Measurements from ENCODE around the gene BCKDHB.

Gene BCKDHB

GRCh38 chr6:80263585-80263984, 157.1 kb downstream of the BCKDHB start:
- Histone ChIP-seq H3K79me1 (ENCODE audit: low read length) (no peaks in the 10 kb centered on the region), H3K4me2 (ENCODE audit: low read length) (no peak overlapping the region), H3K18ac (ENCODE audit: low read length) (no peak overlapping the region), H3K9ac (ENCODE audit: low read length) (no peak overlapping the region), H3K56ac (ENCODE audit: low read length) (no peak overlapping the region), H2BK120ac (ENCODE audit: low read depth, low read length) (no peak overlapping the region), H3K4ac (ENCODE audit: low read depth, low read length) (no peak overlapping the region), H2BK15ac (replicated peaks; ENCODE audit: low read depth) (no peak overlapping the region), H3K27ac (ENCODE audit: low read depth, low read length) (no peak overlapping the region), H4K8ac (ENCODE audit: low read depth, low read length) (no peak overlapping the region), H3K36me3 (ENCODE audit: control insufficient read depth, insufficient read depth, low read length) (no peaks in the 10 kb centered on the region), H3K79me2 (ENCODE audit: control insufficient read depth, insufficient read depth, low read length) (no peaks in the 10 kb centered on the region), H3K4me3 (ENCODE audit: low read length) (no peak overlapping the region), H4K5ac (ENCODE audit: low read length) (no peak overlapping the region), H2BK5ac (ENCODE audit: low read length) (no peak overlapping the region), H2AK5ac (ENCODE audit: low read length) (no peak overlapping the region), H3K23ac (ENCODE audit: low read length) (no peak overlapping the region), H3K4me1 (ENCODE audit: control insufficient read depth, low read depth, low read length) (no peaks in the 10 kb centered on the region), H3K27me3 (ENCODE audit: insufficient read depth, low read length, poor library complexity) (no peaks in the 10 kb centered on the region)
- WGBS (ENCODE audit: extremely low coverage, insufficient coverage, low lambda C conversion rate) = no CpG with 5 or more reads among the region's 3 CpGs
- no peak for DNase-seq

GRCh38 chr6:80268865-80269730, 162.6 kb downstream of the BCKDHB start:
- H2BK15ac ChIP-seq (replicated peaks; ENCODE audit: low read depth) = no peak overlapping the region
- H4K5ac ChIP-seq (ENCODE audit: low read length) = no peak overlapping the region
- H3K9ac ChIP-seq (ENCODE audit: low read length) = no peak overlapping the region
- H3K23ac ChIP-seq (ENCODE audit: low read length) = no peak overlapping the region
- no peak overlapping the region for H3K56ac ChIP-seq (ENCODE audit: low read length)
- H3K79me2 ChIP-seq (ENCODE audit: control insufficient read depth, insufficient read depth, low read length) = no peaks in the 10 kb centered on the region
- H3K27ac ChIP-seq (ENCODE audit: low read depth, low read length) = no peak overlapping the region
- H3K4ac ChIP-seq (ENCODE audit: low read depth, low read length) = no peak overlapping the region
- no peak overlapping the region for H2AK5ac ChIP-seq (ENCODE audit: low read length)
- no peak overlapping the region for H4K8ac ChIP-seq (ENCODE audit: low read depth, low read length)
- H2BK5ac ChIP-seq (ENCODE audit: low read length) = no peak overlapping the region
- no peak overlapping the region for H3K4me3 ChIP-seq (ENCODE audit: low read length)
- no peak for DNase-seq
- H3K18ac ChIP-seq (ENCODE audit: low read length) = no peak overlapping the region
- H3K4me2 ChIP-seq (ENCODE audit: low read length) = no peak overlapping the region
- H3K36me3 ChIP-seq (ENCODE audit: control insufficient read depth, insufficient read depth, low read length) = no peaks in the 10 kb centered on the region
- H3K4me1 ChIP-seq (ENCODE audit: control insufficient read depth, low read depth, low read length) = no peaks in the 10 kb centered on the region
- WGBS (ENCODE audit: extremely low coverage, insufficient coverage, low lambda C conversion rate) = no CpG with 5 or more reads among the region's 10 CpGs
- no peak overlapping the region for H2BK120ac ChIP-seq (ENCODE audit: low read depth, low read length)
- H3K27me3 ChIP-seq (ENCODE audit: insufficient read depth, low read length, poor library complexity) = no peaks in the 10 kb centered on the region
- H3K79me1 ChIP-seq (ENCODE audit: low read length) = no peaks in the 10 kb centered on the region

GRCh38 chr6:80271074-80271473, 164.6 kb downstream of the BCKDHB start:
- Histone ChIP-seq H4K8ac (ENCODE audit: low read depth, low read length) (no peak overlapping the region), H3K56ac (ENCODE audit: low read length) (no peak overlapping the region), H2BK5ac (ENCODE audit: low read length) (no peak overlapping the region), H3K27me3 (ENCODE audit: insufficient read depth, low read length, poor library complexity) (no peaks in the 10 kb centered on the region), H2AK5ac (ENCODE audit: low read length) (no peak overlapping the region), H3K4ac (ENCODE audit: low read depth, low read length) (no peak overlapping the region), H3K4me2 (ENCODE audit: low read length) (no peak overlapping the region), H3K23ac (ENCODE audit: low read length) (no peak overlapping the region), H3K27ac (ENCODE audit: low read depth, low read length) (no peak overlapping the region), H3K4me1 (ENCODE audit: control insufficient read depth, low read depth, low read length) (no peaks in the 10 kb centered on the region), H2BK15ac (replicated peaks; ENCODE audit: low read depth) (no peak overlapping the region), H3K79me1 (ENCODE audit: low read length) (no peaks in the 10 kb centered on the region), H3K18ac (ENCODE audit: low read length) (no peak overlapping the region), H2BK120ac (ENCODE audit: low read depth, low read length) (no peak overlapping the region), H3K4me3 (ENCODE audit: low read length) (no peak overlapping the region), H3K79me2 (ENCODE audit: control insufficient read depth, insufficient read depth, low read length) (no peaks in the 10 kb centered on the region), H3K36me3 (ENCODE audit: control insufficient read depth, insufficient read depth, low read length) (no peaks in the 10 kb centered on the region), H3K9ac (ENCODE audit: low read length) (no peak overlapping the region), H4K5ac (ENCODE audit: low read length) (no peak overlapping the region)
- no peak for DNase-seq
- no CpG with 5 or more reads among the region's 2 CpGs for WGBS (ENCODE audit: extremely low coverage, insufficient coverage, low lambda C conversion rate)

GRCh38 chr6:80272988-80273387, 166.5 kb downstream of the BCKDHB start:
- H2BK15ac ChIP-seq (replicated peaks; ENCODE audit: low read depth) = no peak overlapping the region
- no CpG with 5 or more reads among the region's 4 CpGs for WGBS (ENCODE audit: extremely low coverage, insufficient coverage, low lambda C conversion rate)

GRCh38 chr6:80276861-80277260, 170.4 kb downstream of the BCKDHB start:
- H3K23ac ChIP-seq (ENCODE audit: low read length) = no peak overlapping the region
- H3K18ac ChIP-seq (ENCODE audit: low read length) = no peak overlapping the region
- H3K9ac ChIP-seq (ENCODE audit: low read length) = no peak overlapping the region
- H3K56ac ChIP-seq (ENCODE audit: low read length) = no peak overlapping the region
- no peak overlapping the region for H3K27ac ChIP-seq (ENCODE audit: low read depth, low read length)
- no peak overlapping the region for H3K4me3 ChIP-seq (ENCODE audit: low read length)
- H3K79me1 ChIP-seq (ENCODE audit: low read length) = no peaks in the 10 kb centered on the region
- H3K4ac ChIP-seq (ENCODE audit: low read depth, low read length) = no peak overlapping the region
- H2BK120ac ChIP-seq (ENCODE audit: low read depth, low read length) = no peak overlapping the region
- no peak overlapping the region for H2BK15ac ChIP-seq (replicated peaks; ENCODE audit: low read depth)
- no peaks in the 10 kb centered on the region for H3K4me1 ChIP-seq (ENCODE audit: control insufficient read depth, low read depth, low read length)
- WGBS (ENCODE audit: extremely low coverage, insufficient coverage, low lambda C conversion rate) = no CpG with 5 or more reads among the region's 2 CpGs
- no peaks in the 10 kb centered on the region for H3K27me3 ChIP-seq (ENCODE audit: insufficient read depth, low read length, poor library complexity)
- DNase-seq = peak; percentile 16
- H2AK5ac ChIP-seq (ENCODE audit: low read length) = no peak overlapping the region
- no peak overlapping the region for H4K8ac ChIP-seq (ENCODE audit: low read depth, low read length)
- no peak overlapping the region for H4K5ac ChIP-seq (ENCODE audit: low read length)
- H3K79me2 ChIP-seq (ENCODE audit: control insufficient read depth, insufficient read depth, low read length) = no peaks in the 10 kb centered on the region
- no peak overlapping the region for H3K4me2 ChIP-seq (ENCODE audit: low read length)
- H2BK5ac ChIP-seq (ENCODE audit: low read length) = no peak overlapping the region
- no peaks in the 10 kb centered on the region for H3K36me3 ChIP-seq (ENCODE audit: control insufficient read depth, insufficient read depth, low read length)

More at GRCh38 chr6:80272988-80273387, 166.5 kb downstream of the BCKDHB start:
- no peak overlapping the region for H3K4me2 ChIP-seq (ENCODE audit: low read length)
- no peak overlapping the region for H2BK120ac ChIP-seq (ENCODE audit: low read depth, low read length)
- no peak overlapping the region for H2AK5ac ChIP-seq (ENCODE audit: low read length)
- no peak overlapping the region for H3K18ac ChIP-seq (ENCODE audit: low read length)
- H3K23ac ChIP-seq (ENCODE audit: low read length) = no peak overlapping the region
- H3K27ac ChIP-seq (ENCODE audit: low read depth, low read length) = no peak overlapping the region
- H3K4ac ChIP-seq (ENCODE audit: low read depth, low read length) = no peak overlapping the region
- no peak overlapping the region for H3K9ac ChIP-seq (ENCODE audit: low read length)
- H3K56ac ChIP-seq (ENCODE audit: low read length) = no peak overlapping the region
- no peak overlapping the region for H4K8ac ChIP-seq (ENCODE audit: low read depth, low read length)
- H3K4me3 ChIP-seq (ENCODE audit: low read length) = no peak overlapping the region
- H3K79me2 ChIP-seq (ENCODE audit: control insufficient read depth, insufficient read depth, low read length) = no peaks in the 10 kb centered on the region
- H4K5ac ChIP-seq (ENCODE audit: low read length) = no peak overlapping the region
- H2BK5ac ChIP-seq (ENCODE audit: low read length) = no peak overlapping the region
- no peaks in the 10 kb centered on the region for H3K79me1 ChIP-seq (ENCODE audit: low read length)
- no peaks in the 10 kb centered on the region for H3K4me1 ChIP-seq (ENCODE audit: control insufficient read depth, low read depth, low read length)
- no peaks in the 10 kb centered on the region for H3K27me3 ChIP-seq (ENCODE audit: insufficient read depth, low read length, poor library complexity)
- no peak for DNase-seq
- no peaks in the 10 kb centered on the region for H3K36me3 ChIP-seq (ENCODE audit: control insufficient read depth, insufficient read depth, low read length)

GRCh38 chr6:80277501-80277900, 171.0 kb downstream of the BCKDHB start:
- no peak for DNase-seq
- H3K79me1 ChIP-seq (ENCODE audit: low read length) = no peaks in the 10 kb centered on the region
- H3K79me2 ChIP-seq (ENCODE audit: control insufficient read depth, insufficient read depth, low read length) = no peaks in the 10 kb centered on the region
- no peak overlapping the region for H3K9ac ChIP-seq (ENCODE audit: low read length)
- no peak overlapping the region for H3K27ac ChIP-seq (ENCODE audit: low read depth, low read length)
- no peak overlapping the region for H3K4ac ChIP-seq (ENCODE audit: low read depth, low read length)
- H4K8ac ChIP-seq (ENCODE audit: low read depth, low read length) = no peak overlapping the region
- H3K4me1 ChIP-seq (ENCODE audit: control insufficient read depth, low read depth, low read length) = no peaks in the 10 kb centered on the region
- H2BK15ac ChIP-seq (replicated peaks; ENCODE audit: low read depth) = no peak overlapping the region
- no peak overlapping the region for H2AK5ac ChIP-seq (ENCODE audit: low read length)
- WGBS (ENCODE audit: extremely low coverage, insufficient coverage, low lambda C conversion rate) = no CpG with 5 or more reads among the region's 1 CpG
- H3K56ac ChIP-seq (ENCODE audit: low read length) = no peak overlapping the region
- H3K4me3 ChIP-seq (ENCODE audit: low read length) = no peak overlapping the region
- no peak overlapping the region for H2BK5ac ChIP-seq (ENCODE audit: low read length)
- H3K23ac ChIP-seq (ENCODE audit: low read length) = no peak overlapping the region
- no peak overlapping the region for H2BK120ac ChIP-seq (ENCODE audit: low read depth, low read length)
- H3K18ac ChIP-seq (ENCODE audit: low read length) = no peak overlapping the region
- no peak overlapping the region for H4K5ac ChIP-seq (ENCODE audit: low read length)
- H3K36me3 ChIP-seq (ENCODE audit: control insufficient read depth, insufficient read depth, low read length) = no peaks in the 10 kb centered on the region
- no peak overlapping the region for H3K4me2 ChIP-seq (ENCODE audit: low read length)
- no peaks in the 10 kb centered on the region for H3K27me3 ChIP-seq (ENCODE audit: insufficient read depth, low read length, poor library complexity)

Data from mesendoderm (in vitro differentiated cells).